Left ventricle myocardium inferior (tissue), 1 donor: ENCODE data around the gene GDF11. TPM values are rescaled to one million over a fixed set of nuclear protein-coding genes. Genes with fewer than 3 reads are reported as not detected.
A peak's percentile ranks its signal among the peaks of the same experiment; 100 is the strongest.

Experiments used
- DNase-seq: peaks from one replicate; pipeline ENCODE4 v3.0.0-alpha.2; 2020
- H3K27ac ChIP-seq: fragments of 200-600 bp; replicated peaks from 2 replicates; pipeline ENCODE4 v1.8.0; 2021
- H3K27me3 ChIP-seq: fragments of 200-600 bp; 2 replicates; pipeline ENCODE4 v1.8.0; 2021; ENCODE audit warnings: low read depth
- H3K36me3 ChIP-seq: fragments of 200-600 bp; 2 replicates; pipeline ENCODE4 v1.8.0; 2021
- H3K4me1 ChIP-seq: fragments of 200-600 bp; 2 replicates; pipeline ENCODE4 v1.8.0; 2021
- H3K4me3 ChIP-seq: fragments of 200-600 bp; 2 replicates; pipeline ENCODE4 v1.8.0; 2021; ENCODE audit warnings: mild to moderate bottlenecking, moderate library complexity
- H3K9me3 ChIP-seq: fragments of 200-600 bp; replicated peaks from 2 replicates; pipeline ENCODE4 v1.8.0; 2021
- CTCF ChIP-seq: fragments of 200-600 bp; IDR thresholded peaks from 2 replicates; pipeline ENCODE4 v1.8.0; 2021; ENCODE audit warnings: antibody characterized with exemption, mild to moderate bottlenecking, borderline replicate concordance
- intact Hi-C: fragments of 100-400 bp; cut with micrococcal nuclease; formaldehyde crosslinking; loops from one replicate; pipeline ENCODE4 v1.11.0; 2022
- total RNA-seq: library from RNA; stranded (reverse); fragmentation: NEBNext Ultra II Directional; extraction: Animal tissue kit (Norgen Biotek cat#: 25700); gene quantifications from one replicate; pipeline ENCODE4 v1.2.1, GENCODE V29; 2021
- donor health status: DM: no; HTN: yes; CAD: no; lungs with severe emphysema.

GDF11 gene
- total RNA-seq, 1 donor from 2014 or later, result 15.6 TPM

DNA sequence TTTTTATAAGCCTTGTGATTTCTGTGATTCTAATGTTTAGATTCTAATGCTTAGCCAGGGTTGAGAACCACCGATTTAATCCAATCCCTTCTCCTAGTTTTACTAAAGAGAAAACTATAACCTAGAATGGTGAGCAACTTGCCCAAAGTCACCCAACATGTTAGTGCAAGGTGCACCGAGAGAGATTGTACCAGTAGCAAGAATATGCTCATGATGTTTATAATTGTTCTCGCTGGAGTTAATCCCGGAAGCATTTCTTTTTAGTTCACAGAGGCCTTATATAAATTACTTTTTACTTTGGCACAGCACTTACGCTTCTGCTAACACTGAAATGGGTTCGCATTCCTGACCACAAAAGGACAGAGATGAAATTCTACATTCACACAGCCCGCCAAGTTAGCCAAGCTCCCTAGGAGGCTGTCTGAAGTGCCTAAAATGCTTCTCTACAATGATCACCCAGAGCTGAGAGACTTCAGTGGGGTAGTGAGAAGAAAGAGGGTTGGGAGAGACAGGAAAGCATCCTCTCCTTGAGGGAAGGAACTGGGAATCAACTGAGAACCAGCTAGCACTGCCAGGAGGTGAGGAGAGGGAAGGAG, 27.7 kb upstream of the GDF11 start:
- H3K27ac ChIP-seq, result peak overlapping the region; percentile 97
- peak overlapping the region; percentile 78 for H3K4me3 ChIP-seq
- no peak for DNase-seq
- intact Hi-C loops, result no loop called here
- no peaks in the 10 kb centered on the region for H3K36me3 ChIP-seq
- TF ChIP-seq CTCF, result no peak
- peaks cover 84% of the 10 kb centered on the region for H3K4me1 ChIP-seq
- no peaks in the 10 kb centered on the region for H3K27me3 ChIP-seq
- no peaks in the 10 kb centered on the region for H3K9me3 ChIP-seq

DNA sequence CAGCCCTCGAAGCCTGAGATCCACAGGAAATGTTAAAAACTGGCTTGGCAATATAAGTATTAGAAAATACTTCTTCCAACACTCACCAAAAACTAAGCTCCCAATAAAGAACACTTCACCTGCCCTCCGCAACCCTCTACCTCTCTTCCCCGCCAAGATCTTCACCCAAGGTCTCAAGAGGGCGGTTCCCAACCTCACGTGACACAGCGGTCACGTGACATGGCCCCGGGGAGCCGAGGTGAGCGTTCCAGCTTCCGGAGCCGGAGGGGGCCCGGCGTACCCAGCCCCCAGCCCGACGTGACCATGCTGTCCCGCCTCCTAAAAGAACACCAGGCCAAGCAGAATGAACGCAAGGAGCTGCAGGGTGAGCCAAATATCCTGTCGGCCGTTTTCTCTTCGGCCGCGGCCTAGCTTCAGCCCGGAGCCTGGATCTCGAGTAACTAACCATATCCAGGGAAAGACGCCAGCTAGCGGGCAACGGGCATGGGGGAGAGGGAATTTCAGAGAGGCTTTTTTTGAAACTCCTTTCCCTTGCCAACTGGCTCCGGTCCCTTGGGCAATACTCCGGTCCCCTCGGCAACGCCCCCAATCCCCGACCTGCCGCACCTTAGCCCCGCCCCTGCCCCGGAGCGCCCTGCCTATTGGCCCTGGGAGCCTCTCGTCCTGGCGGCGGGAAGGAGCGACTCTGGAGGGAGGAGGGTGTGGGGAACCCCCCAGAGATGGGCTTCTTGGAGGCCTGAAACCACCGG, 26.9 kb upstream of the GDF11 start, which contains the start of gene BLOC1S1:
TSS of gene BLOC1S1 (plus strand) at position 214 of the 749 bp plus-strand sequence. CDS start at position 220, 6 bp downstream.
- Histone ChIP-seq H3K27me3 (no peaks in the 10 kb centered on the region), H3K4me1 (peaks cover 89% of the 10 kb centered on the region), H3K36me3 (no peaks in the 10 kb centered on the region), H3K4me3 (peak within 1 kb of the TSS; percentile 78), H3K9me3 (no peaks in the 10 kb centered on the region), H3K27ac (peak within 1 kb of the TSS; percentile 97)
- DNase-seq, result peak; percentile 91
- intact Hi-C loops, result no loop called here
- no peak for TF ChIP-seq CTCF

DNA sequence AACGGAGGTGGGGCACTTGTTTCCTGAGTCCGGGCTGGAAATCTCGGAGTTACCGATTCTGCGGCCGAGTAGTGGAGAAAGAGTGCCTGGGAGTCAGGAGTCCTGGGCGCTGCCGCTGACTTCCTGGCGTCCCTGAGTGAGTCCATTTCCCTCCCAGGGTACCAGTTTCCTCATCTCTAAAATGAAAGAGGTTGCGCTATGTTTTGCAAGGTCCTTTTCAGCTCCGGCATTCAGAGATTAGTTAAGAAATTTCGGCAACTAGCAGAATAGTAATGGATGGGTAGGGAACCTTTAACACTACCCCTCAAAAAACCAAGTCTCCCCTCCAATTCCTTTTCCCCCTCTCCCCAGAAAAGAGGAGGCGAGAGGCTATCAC, 26.4 kb upstream of the GDF11 start:
- H3K4me3 ChIP-seq, result peak overlapping the region; percentile 78
- no peaks in the 10 kb centered on the region for H3K27me3 ChIP-seq
- no peaks in the 10 kb centered on the region for H3K36me3 ChIP-seq
- intact Hi-C loops, result no loop called here
- H3K27ac ChIP-seq, result peak overlapping the region; percentile 97
- no peaks in the 10 kb centered on the region for H3K9me3 ChIP-seq
- no peak for DNase-seq
- peaks cover 93% of the 10 kb centered on the region for H3K4me1 ChIP-seq
- TF ChIP-seq CTCF, result no peak

- Histone ChIP-seq H3K9me3 (no peaks in the 10 kb centered on the region), H3K27ac (peak overlapping the region; percentile 97), H3K4me3 (peak overlapping the region; percentile 78), H3K27me3 (no peaks in the 10 kb centered on the region), H3K4me1 (peaks cover 92% of the 10 kb centered on the region), H3K36me3 (peaks cover 1% of the 10 kb centered on the region)
- no peak for DNase-seq
- intact Hi-C loops, result no loop called here
- no peak for TF ChIP-seq CTCF
Observed at GRCh38 chr12:55717011-55718007, 25.6 kb upstream of the GDF11 start.

DNA sequence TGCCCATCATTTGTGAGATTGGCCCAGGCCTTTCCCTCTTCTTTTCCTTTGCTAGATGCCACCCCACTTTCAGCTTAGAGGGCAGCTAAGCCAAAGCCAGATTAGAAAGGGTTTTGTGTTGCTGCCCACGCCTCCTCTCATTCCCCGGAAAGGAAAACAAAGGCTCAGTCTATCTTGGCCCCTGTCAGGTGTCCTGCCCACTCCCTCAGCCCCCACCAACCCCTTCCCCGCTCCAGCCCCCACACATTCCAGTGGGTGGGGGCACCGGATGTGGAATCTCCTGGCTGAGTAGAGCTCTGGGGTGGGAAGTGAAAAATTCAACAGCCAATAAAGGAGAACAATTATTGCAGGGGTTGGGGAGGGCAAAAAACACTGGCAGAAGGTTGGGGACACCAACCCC, 24.9 kb upstream of the GDF11 start:
- H3K4me1 ChIP-seq, result peaks cover 87% of the 10 kb centered on the region
- no peak for DNase-seq

More for the DNA sequence above, 24.9 kb upstream of the GDF11 start:
- no peaks in the 10 kb centered on the region for H3K9me3 ChIP-seq
- H3K27me3 ChIP-seq, result no peaks in the 10 kb centered on the region
- TF ChIP-seq CTCF, result no peak
- intact Hi-C loops, result no loop called here
- H3K4me3 ChIP-seq, result peak overlapping the region; percentile 78
- H3K27ac ChIP-seq, result peak overlapping the region; percentile 97
- H3K36me3 ChIP-seq, result peaks cover 8% of the 10 kb centered on the region
